Measurements from ENCODE around the gene TLCD2. TPM values are rescaled to one million over a fixed set of nuclear protein-coding genes. Genes with fewer than 3 reads are reported as not detected.
"Not testable (repeated sequence)": the region's sequence is repeated elsewhere in the genome, so short reads cannot be mapped to it uniquely, and the experiment has no call there.

Gene TLCD2
- polyA plus RNA-seq, 6 donors from 2014 or later = not detected

DNA sequence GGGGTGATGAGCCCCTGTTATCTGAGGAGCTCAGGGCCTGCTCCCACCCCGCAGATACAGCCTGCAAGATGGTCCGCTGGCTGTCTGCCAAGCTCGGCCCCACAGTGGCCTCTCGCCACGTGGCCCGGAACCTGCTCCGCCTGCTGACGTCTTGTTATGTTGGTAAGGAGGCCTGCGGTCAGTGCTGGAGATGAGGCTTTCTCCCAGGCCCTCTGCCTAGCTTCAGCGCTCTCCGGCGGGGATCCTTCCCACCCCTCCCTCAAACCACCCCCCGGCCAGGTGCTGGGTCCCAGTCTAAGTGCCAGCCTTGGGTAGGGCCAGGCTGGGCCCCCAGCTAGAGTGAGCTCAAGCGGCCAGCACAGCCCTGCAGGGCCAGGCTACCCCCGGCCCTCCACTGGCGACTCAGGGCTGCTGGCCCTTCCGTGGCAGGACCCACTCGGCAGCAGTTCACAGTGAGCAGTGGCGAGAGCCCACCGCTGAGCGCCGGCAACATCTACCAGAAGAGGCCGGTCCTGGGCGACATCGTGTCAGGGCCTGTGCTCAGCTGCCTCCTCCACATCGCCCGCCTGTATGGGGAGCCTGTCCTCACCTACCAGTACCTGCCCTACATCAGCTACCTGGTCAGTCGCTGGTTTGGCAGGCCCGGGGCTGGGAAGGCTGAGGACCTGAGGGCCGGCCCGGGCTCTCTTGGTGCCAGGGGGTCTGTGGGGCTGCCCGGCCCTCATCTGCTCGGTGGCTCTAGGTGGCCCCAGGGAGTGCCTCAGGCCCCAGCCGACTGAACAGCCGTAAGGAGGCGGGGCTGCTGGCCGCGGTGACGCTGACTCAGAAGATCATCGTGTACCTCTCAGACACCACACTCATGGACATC lies 20.4 kb upstream of the TLCD2 start:
- no peak for DNase-seq
- no peak overlapping the region for H3K27ac Mint-ChIP-seq

GRCh38 chr17:1729966-1730325 lies 19.8 kb upstream of the TLCD2 start:
- DNase-seq (no peak), ATAC-seq (ENCODE audit: low read depth in 2 of 2) (no peak)
- no peaks in the 10 kb centered on the region for H3K27me3 Mint-ChIP-seq
- H3K4me3 Mint-ChIP-seq = no peak overlapping the region
- H3K27ac Mint-ChIP-seq = peak overlapping the region in 3 of 6 donors; percentile 48 to 79 (median 53)
- peaks cover 4 to 18% of the 10 kb centered on the region in 2 donors for H3K36me3 Mint-ChIP-seq
- H3K4me1 Mint-ChIP-seq = peaks cover 39 to 47% (median 39%) of the 10 kb centered on the region in 3 donors
- H3K9me3 Mint-ChIP-seq = no peaks in the 10 kb centered on the region

More for the DNA sequence above, 20.4 kb upstream of the TLCD2 start:
- no peak overlapping the region for H3K4me3 Mint-ChIP-seq
- H3K36me3 Mint-ChIP-seq = peaks cover 4 to 18% of the 10 kb centered on the region in 2 donors
- ATAC-seq (ENCODE audit: low read depth in 2 of 2) = no peak
- no peaks in the 10 kb centered on the region for H3K9me3 Mint-ChIP-seq
- H3K27me3 Mint-ChIP-seq = no peaks in the 10 kb centered on the region
- peaks cover 35 to 43% (median 35%) of the 10 kb centered on the region in 3 donors for H3K4me1 Mint-ChIP-seq

DNA sequence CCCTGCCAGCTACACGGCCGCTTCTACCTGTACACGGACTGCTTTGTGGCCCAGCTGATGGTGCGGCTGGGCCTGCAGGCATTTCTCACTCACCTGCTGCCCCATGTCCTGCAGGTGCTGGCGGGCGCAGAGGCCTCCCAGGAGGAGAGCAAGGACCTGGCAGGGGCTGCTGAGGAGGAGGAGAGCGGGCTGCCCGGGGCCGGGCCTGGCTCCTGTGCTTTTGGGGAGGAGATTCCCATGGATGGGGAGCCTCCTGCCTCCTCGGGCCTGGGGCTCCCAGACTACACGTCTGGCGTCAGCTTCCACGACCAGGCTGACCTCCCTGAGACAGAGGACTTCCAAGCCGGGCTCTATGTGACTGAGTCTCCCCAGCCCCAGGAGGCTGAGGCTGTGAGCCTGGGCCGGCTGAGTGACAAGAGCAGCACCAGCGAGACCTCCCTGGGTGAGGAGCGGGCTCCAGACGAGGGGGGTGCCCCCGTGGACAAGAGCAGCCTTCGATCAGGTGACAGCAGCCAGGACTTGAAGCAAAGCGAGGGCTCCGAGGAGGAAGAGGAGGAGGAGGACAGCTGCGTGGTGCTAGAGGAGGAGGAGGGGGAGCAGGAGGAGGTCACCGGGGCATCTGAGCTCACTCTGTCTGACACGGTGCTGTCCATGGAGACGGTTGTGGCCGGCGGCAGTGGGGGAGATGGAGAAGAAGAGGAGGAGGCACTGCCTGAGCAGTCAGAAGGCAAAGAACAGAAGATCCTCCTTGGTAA lies 17.9 kb upstream of the TLCD2 start:
- peak overlapping the region in 1 of 6 donors; percentile 23 for H3K27ac Mint-ChIP-seq
- H3K36me3 Mint-ChIP-seq = peaks cover 0 to 11% of the 10 kb centered on the region in 2 donors
- H3K4me3 Mint-ChIP-seq = peak overlapping the region in 2 of 8 donors; percentile 35 to 57
- DNase-seq = no peak
- peaks cover 34 to 38% (median 37%) of the 10 kb centered on the region in 3 donors for H3K4me1 Mint-ChIP-seq
- no peaks in the 10 kb centered on the region for H3K9me3 Mint-ChIP-seq
- no peak for ATAC-seq (ENCODE audit: low read depth in 2 of 2)
- H3K27me3 Mint-ChIP-seq = no peaks in the 10 kb centered on the region

DNA sequence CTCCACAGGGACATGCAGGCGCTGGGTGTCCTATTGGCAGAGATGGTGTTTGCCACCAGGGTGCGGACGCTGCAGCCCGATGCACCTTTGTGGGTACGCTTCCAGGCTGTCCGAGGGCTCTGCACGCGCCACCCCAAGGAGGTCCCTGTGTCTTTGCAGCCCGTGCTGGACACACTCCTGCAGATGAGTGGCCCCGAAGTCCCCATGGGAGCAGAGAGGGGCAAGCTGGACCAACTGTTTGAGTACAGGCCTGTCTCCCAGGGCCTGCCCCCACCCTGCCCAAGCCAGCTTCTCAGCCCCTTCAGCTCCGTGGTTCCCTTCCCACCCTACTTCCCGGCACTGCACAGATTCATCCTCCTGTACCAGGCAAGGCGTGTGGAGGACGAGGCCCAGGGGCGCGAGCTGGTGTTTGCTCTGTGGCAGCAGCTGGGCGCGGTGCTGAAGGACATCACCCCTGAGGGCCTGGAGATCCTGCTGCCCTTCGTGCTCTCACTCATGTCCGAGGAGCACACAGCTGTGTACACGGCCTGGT lies 17.1 kb upstream of the TLCD2 start:
- ATAC-seq (ENCODE audit: low read depth in 2 of 2) = no peak
- Mint-ChIP-seq H3K27me3 (no peaks in the 10 kb centered on the region), H3K4me1 (peaks cover 32 to 39% (median 37%) of the 10 kb centered on the region in 3 donors), H3K27ac (no peak overlapping the region), H3K36me3 (peaks cover 0 to 11% of the 10 kb centered on the region in 2 donors), H3K4me3 (peak overlapping the region in 1 of 8 donors; percentile 57), H3K9me3 (no peaks in the 10 kb centered on the region)
- DNase-seq = no peak

DNA sequence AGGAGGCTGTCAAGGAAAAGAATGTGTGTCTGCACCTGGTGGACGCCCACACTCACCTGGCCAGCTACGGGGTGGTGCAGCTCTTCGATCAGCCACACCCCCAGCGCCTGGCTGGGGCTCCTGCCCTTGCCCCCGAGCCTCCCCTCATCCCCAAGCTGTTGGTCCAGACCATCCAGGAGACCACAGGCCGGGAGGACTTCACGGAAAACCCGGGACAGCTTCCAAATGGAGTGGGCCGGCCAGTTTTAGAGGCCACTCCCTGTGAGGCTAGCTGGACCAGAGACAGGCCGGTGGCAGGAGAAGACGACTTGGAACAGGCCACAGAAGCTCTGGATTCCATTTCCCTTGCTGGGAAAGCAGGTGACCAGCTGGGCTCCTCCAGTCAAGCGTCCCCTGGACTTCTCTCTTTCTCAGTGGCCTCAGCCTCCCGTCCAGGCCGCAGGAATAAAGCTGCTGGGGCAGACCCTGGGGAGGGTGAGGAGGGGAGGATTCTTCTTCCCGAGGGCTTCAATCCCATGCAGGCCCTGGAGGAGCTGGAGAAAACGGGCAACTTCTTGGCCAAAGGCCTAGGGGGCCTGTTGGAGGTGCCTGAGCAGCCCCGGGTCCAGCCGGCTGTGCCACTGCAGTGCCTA lies 16.6 kb upstream of the TLCD2 start:
- DNase-seq (no peak), ATAC-seq (ENCODE audit: low read depth in 2 of 2) (no peak)
- H3K36me3 Mint-ChIP-seq = peaks cover 0 to 11% of the 10 kb centered on the region in 2 donors
- no peaks in the 10 kb centered on the region for H3K27me3 Mint-ChIP-seq
- no peaks in the 10 kb centered on the region for H3K9me3 Mint-ChIP-seq
- peak overlapping the region in 1 of 6 donors; percentile 30 for H3K27ac Mint-ChIP-seq
- peaks cover 32 to 37% (median 34%) of the 10 kb centered on the region in 3 donors for H3K4me1 Mint-ChIP-seq
- H3K4me3 Mint-ChIP-seq = no peak overlapping the region

GRCh38 chr17:1725642-1726511 lies 15.7 kb upstream of the TLCD2 start:
- Mint-ChIP-seq H3K27me3 (no peaks in the 10 kb centered on the region), H3K9me3 (no peaks in the 10 kb centered on the region), H3K4me3 (peak overlapping the region; percentile 76 to 92 (median 82)), H3K36me3 (peaks cover 0 to 11% of the 10 kb centered on the region in 2 donors), H3K4me1 (peaks cover 33 to 39% (median 34%) of the 10 kb centered on the region in 3 donors), H3K27ac (peak overlapping the region in 5 of 6 donors; percentile 30 to 91 (median 78))
- DNase-seq (no peak), ATAC-seq (ENCODE audit: low read depth in 2 of 2) (no peak)

DNA sequence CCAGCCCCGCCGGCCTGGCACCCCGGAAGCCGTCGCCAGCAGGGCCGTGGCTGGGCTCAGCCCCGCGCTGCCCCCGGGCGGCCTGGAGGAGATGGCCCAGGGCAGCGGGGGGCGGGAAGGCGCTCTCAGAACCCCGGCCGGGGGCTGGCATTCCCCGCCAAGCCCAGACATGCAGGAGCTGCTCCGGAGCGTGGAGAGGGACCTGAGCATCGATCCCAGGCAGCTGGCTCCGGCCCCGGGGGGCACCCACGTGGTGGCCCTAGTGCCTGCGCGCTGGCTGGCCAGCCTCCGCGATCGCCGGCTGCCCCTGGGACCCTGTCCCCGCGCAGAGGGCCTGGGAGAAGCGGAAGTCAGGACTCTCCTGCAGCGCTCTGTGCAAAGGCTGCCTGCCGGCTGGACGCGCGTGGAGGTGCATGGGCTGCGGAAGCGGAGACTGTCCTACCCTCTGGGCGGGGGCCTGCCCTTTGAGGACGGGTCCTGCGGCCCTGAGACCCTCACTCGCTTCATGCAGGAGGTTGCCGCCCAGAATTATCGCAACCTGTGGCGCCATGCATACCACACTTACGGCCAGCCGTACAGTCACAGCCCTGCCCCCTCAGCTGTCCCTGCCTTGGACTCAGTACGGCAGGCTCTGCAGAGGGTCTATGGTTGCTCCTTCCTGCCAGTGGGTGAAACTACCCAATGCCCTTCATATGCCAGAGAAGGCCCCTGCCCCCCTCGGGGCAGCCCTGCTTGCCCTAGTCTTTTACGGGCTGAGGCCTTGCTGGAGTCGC lies 14.9 kb upstream of the TLCD2 start:
- H3K9me3 Mint-ChIP-seq = no peaks in the 10 kb centered on the region
- H3K4me3 Mint-ChIP-seq = peak overlapping the region; percentile 76 to 92 (median 82)
- peak overlapping the region in 4 of 6 donors; percentile 75 to 91 (median 82) for H3K27ac Mint-ChIP-seq
- peaks cover 34 to 47% (median 35%) of the 10 kb centered on the region in 3 donors for H3K4me1 Mint-ChIP-seq
- no peaks in the 10 kb centered on the region for H3K27me3 Mint-ChIP-seq
- no peak for DNase-seq
- peak; percentile 37 to 39 for ATAC-seq (ENCODE audit: low read depth in 2 of 2)
- H3K36me3 Mint-ChIP-seq = peaks cover 0 to 10% of the 10 kb centered on the region in 2 donors

DNA sequence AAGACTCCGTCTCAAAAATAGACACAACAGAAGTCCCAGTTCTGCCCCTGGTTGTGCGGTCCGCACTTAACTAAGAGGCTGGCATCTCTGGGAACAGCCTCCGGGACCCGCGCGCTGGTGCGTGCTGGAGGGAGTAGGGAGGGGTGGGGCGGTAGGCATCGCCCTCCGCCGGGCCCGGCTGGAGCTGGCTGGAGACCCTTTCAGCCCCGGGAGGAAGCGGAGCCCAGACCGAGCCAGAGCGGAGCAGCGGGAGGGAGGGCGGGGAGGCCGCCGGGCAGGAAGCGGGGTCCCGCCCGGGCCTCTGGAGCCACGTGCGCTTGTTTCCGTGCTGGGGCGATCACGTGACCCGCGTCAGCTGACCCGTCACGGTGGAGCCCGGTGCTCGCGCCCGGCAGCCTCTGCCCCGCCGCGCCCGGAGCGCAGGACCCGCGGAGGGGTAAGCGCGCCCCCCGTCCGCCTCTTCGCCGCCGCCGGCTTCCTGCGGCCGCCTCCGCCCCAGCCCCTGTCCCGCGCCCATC lies 14.2 kb upstream of the TLCD2 start, which contains the start of gene WDR81:
TSS of gene WDR81 (plus strand) at position 354 of the 518 bp plus-strand sequence. CDS start 256 bp downstream, outside the sequence.
- no peaks in the 10 kb centered on the region for H3K9me3 Mint-ChIP-seq
- H3K4me3 Mint-ChIP-seq = peak within 1 kb of the TSS; percentile 76 to 92 (median 84)
- ATAC-seq (ENCODE audit: low read depth in 2 of 2) (peak; percentile 73 to 85), DNase-seq (peak; percentile 87)
- H3K4me1 Mint-ChIP-seq = peaks cover 28 to 43% (median 29%) of the 10 kb centered on the region in 3 donors
- peaks cover 0 to 4% of the 10 kb centered on the region in 2 donors for H3K36me3 Mint-ChIP-seq
- H3K27me3 Mint-ChIP-seq = no peaks in the 10 kb centered on the region
- H3K27ac Mint-ChIP-seq = peak within 1 kb of the TSS in 5 of 6 donors; percentile 75 to 95 (median 91)

- DNase-seq; H3K36me3 Mint-ChIP-seq; H3K9me3 Mint-ChIP-seq; H3K27me3 Mint-ChIP-seq; ATAC-seq (ENCODE audit: low read depth in 2 of 2): not testable (repeated sequence)
- H3K4me1 Mint-ChIP-seq = peaks cover 27 to 48% (median 28%) of the 10 kb centered on the region in 3 donors
- H3K27ac Mint-ChIP-seq = peak overlapping the region in 4 of 6 donors; percentile 94 to 97 (median 96)
- peak overlapping the region in 1 of 8 donors; percentile 86 for H3K4me3 Mint-ChIP-seq
Measured at GRCh38 chr17:1722022-1722421, 11.8 kb upstream of the TLCD2 start.

DNA sequence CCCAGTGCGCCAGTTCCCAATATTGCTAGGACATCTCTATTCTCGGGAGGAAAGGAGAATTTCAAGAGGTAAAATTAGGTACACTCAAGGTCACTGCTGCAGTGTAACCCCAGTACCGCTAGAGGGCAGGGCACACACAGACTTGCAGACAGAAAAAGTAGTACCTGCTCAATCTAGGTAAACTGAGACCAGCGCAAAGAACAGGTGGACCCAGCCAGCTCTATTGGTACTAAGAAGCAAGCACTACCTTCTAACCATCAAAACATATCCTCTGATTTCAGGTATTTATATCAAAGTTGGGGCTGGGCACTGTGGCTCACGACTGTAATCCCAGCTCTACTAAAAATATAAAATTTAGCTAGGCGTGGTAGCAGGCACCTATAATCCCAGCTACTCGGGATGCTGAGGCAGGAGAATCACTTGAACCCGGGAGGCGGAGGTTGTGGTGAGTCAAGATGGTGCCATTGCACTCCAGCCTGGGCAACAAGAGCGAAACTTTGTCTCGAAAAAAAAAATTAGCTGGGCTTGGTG lies 10.7 kb upstream of the TLCD2 start:
- H3K27me3 Mint-ChIP-seq = peaks cover 0 to 3% (median 0%) of the 10 kb centered on the region in 3 donors
- ATAC-seq (ENCODE audit: low read depth in 2 of 2) = no peak
- H3K36me3 Mint-ChIP-seq = no peaks in the 10 kb centered on the region
- H3K9me3 Mint-ChIP-seq = no peaks in the 10 kb centered on the region
- H3K4me3 Mint-ChIP-seq = peak overlapping the region in 4 of 8 donors; percentile 56 to 87 (median 78)
- peak overlapping the region in 5 of 6 donors; percentile 4 to 72 (median 34) for H3K27ac Mint-ChIP-seq
- peak; percentile 62 for DNase-seq
- peaks cover 36 to 55% (median 38%) of the 10 kb centered on the region in 3 donors for H3K4me1 Mint-ChIP-seq

Data from naive B cell (primary cell).